Stimulated activated CD4-positive, alpha-beta T cell treated with anti-CD3 and anti-CD28 coated beads, Interleukin-2, amount 100 ng/mL, for 4 hours (primary cell): ENCODE measurements around the gene PPP2R2B.

Source experiments
- DNase-seq: peaks from one replicate; pipeline ENCODE4 v3.0.0-alpha.2; 2020; ENCODE audit warnings: low read depth

Gene PPP2R2B

GRCh38 chr5:146878476-146879172 lies at the start of gene PPP2R2B:
TSS of gene PPP2R2B (minus strand) at chr5:146878757.
- no peak for DNase-seq

GRCh38 chr5:146924132-146924531 lies 45.6 kb upstream of the PPP2R2B start:
- no peak for DNase-seq

- no peak for DNase-seq
Observed at GRCh38 chr5:146921225-146921624, 42.7 kb upstream of the PPP2R2B start.

GRCh38 chr5:146920351-146920881 lies 41.9 kb upstream of the PPP2R2B start:
- DNase-seq, result no peak

GRCh38 chr5:146919304-146919703 lies 40.7 kb upstream of the PPP2R2B start:
- no peak for DNase-seq

GRCh38 chr5:146917931-146918330 lies 39.4 kb upstream of the PPP2R2B start:
- DNase-seq, result no peak

GRCh38 chr5:146912874-146913273 lies 34.3 kb upstream of the PPP2R2B start:
- DNase-seq, result no peak

- no peak for DNase-seq
Observed at GRCh38 chr5:146910239-146910638, 31.7 kb upstream of the PPP2R2B start.

GRCh38 chr5:146909255-146910068 lies 30.9 kb upstream of the PPP2R2B start:
- no peak for DNase-seq

- DNase-seq, result no peak
Observed at GRCh38 chr5:146906803-146907202, 28.2 kb upstream of the PPP2R2B start.

GRCh38 chr5:146904890-146905289 lies 26.3 kb upstream of the PPP2R2B start:
- DNase-seq, result no peak

- DNase-seq, result no peak
Observed at GRCh38 chr5:146903789-146904188, 25.2 kb upstream of the PPP2R2B start.

- DNase-seq, result no peak
Observed at GRCh38 chr5:146902471-146902870, 23.9 kb upstream of the PPP2R2B start.

- DNase-seq, result no peak
Observed at GRCh38 chr5:146897061-146897460, 18.5 kb upstream of the PPP2R2B start.

- DNase-seq, result no peak
Observed at GRCh38 chr5:146894753-146895521, 16.4 kb upstream of the PPP2R2B start.

- no peak for DNase-seq
Observed at GRCh38 chr5:146893991-146894390, 15.4 kb upstream of the PPP2R2B start.

GRCh38 chr5:146892231-146892630 lies 13.7 kb upstream of the PPP2R2B start:
- no peak for DNase-seq

GRCh38 chr5:146891511-146891910 lies 13.0 kb upstream of the PPP2R2B start:
- no peak for DNase-seq

GRCh38 chr5:146890731-146891440 lies 12.3 kb upstream of the PPP2R2B start:
- DNase-seq, result no peak

GRCh38 chr5:146890066-146890465 lies 11.5 kb upstream of the PPP2R2B start:
- DNase-seq, result no peak

GRCh38 chr5:146889169-146889568 lies 10.6 kb upstream of the PPP2R2B start:
- no peak for DNase-seq
